GM19467 (cell line): Measurements from ENCODE around the gene CROCC2.

Experiments used
- ATAC-seq: cut with Tn5 transposase; IDR thresholded peaks from one replicate; pipeline ENCODE4 v1.9.1; 2021; ENCODE audit warnings: mild to moderate bottlenecking, moderate library complexity; ENCODE audit not compliant: unreplicated experiment

The CROCC2 gene

DNA sequence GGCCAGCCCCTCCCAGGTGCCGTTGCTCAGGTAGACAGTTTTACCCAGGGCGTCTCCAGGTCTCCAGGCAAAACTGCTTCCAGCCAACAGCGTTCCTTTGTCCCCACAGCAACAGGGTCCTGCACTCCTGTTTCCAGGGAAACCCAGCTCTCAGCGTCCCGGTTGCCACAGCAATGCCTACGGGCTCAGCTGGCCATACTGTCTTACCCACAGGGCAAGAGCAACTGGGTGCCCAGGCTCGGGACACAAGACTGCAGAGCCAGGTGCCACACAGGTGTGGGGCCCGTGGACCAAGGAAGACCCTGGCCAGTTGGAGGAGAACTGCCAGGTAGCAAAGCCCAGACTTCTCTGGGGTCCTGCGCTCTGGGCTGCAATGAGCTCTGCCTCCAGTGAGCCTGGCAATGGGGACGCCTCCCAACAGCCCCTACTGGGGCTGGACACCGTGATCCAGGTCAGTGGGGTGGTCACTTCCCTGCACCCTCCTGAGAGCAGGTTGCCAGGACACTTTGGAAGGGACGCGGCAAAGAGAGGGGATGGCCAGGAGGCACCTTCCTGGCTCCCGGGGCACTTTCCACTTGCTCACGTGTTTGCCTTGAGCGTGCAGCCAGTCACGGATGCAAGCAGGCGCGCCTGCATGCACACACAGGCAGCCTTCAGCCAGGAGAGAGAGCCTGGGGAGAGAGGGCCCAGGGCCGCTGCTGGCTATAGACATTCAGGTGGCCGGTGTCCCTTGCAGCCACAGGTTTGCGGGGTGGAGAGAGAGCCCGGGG is at the start of gene CROCC2:
Gene CROCC2 (plus strand): TSS at position 196 of the 770 bp plus-strand sequence. CDS start 178 bp downstream, at position 374.
- no peak for ATAC-seq

- ATAC-seq: no peak
Measured at GRCh38 chr2:240857039-240858008, 48.8 kb upstream of the CROCC2 start.

- ATAC-seq: no peak
Measured at GRCh38 chr2:240858321-240858720, 47.8 kb upstream of the CROCC2 start.

DNA sequence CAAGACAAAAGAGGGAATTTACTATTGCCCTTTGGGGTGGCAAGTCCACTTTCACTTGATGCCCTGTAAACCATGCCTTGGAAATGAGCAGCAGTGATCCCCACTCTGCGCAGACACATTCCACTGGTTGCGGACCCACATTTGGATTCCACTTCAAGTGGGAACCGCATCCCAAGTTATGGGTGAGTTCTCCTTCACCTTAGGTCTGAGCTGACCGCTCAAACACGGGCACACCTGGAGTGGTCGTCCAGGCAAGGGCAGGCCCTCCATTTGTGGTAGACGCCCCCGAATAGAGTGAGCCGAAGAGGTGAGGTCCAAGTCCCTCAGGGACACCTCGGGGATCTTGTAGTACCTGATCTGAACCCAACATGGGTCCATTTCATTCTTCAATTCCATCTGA is 47.3 kb upstream of the CROCC2 start:
- no peak for ATAC-seq

GRCh38 chr2:240861547-240861946 is 44.6 kb upstream of the CROCC2 start:
- no peak for ATAC-seq

- no peak for ATAC-seq
Measured at GRCh38 chr2:240864475-240864874, 41.7 kb upstream of the CROCC2 start.

DNA sequence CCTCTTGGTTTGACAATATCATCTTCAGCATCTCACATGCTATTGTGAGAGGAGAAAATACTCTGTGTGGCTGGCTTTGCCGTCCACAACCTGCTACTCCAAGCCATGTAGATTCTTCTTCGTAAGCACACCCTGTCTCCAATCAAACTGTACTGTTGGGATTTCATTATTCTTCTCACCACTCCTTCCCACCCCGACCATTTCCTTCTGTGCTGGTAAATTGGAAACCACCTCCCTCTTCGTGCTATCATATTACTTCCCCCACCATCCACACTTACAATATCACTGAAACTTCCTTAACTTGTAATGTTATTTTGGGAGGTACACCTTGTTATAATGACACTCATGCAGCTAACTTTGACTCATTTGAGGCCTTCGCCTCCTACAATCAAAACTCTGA is 40.7 kb upstream of the CROCC2 start:
- ATAC-seq: no peak

GRCh38 chr2:240868286-240869108 is 37.6 kb upstream of the CROCC2 start, which contains the start of gene AGXT:
Gene AGXT, plus strand, starts transcription at chr2:240868824. Its CDS starts 42 bp downstream, at chr2:240868866.
- no peak for ATAC-seq

GRCh38 chr2:240869109-240869955 is 36.8 kb upstream of the CROCC2 start:
- ATAC-seq: no peak

DNA sequence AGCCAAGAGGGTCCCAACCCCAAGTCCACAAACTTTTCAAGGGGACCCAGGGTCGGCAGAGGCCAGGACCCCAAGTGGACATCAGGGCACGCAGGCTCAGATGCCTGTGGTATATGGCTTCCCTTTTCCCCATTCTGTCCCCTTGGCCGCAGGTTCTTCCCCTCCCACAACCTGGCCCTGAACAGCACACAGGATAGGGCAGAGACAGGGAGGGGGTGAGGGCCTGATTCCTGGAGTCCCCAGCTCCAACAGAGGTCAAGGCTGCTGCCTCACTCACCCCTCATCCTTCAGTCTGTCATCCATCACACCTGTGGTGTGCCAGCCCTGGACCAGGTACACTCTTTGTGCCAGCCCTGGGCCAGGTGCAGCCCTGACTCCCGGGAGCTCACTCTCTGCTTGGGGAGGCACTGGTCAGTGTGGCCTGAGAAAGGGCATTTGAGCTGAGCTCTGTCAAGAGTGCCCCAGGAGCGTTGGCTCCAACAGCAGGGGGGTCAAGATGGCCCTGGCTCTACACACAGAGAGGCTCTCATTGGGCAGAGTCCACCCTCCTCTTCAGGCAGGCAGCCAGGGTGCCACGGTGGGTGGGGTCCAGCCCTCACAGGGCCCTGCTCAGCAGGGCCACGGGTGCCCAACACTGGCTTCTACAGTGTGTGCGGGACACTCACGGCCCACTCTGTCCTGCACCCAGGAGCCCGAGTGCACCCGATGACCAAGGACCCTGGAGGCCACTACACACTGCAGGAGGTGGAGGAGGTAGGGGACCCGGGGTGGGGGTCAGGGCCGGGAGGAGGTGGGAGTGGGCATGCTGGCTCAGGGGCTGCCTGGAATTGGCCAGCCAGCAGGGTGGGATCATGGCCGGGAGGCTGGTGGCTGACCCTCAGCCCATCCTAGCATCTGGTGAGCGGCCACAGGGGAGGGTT is 35.9 kb upstream of the CROCC2 start:
- no peak for ATAC-seq

- ATAC-seq: no peak
Measured at GRCh38 chr2:240871071-240871958, 34.8 kb upstream of the CROCC2 start.

GRCh38 chr2:240872317-240873097 is 33.6 kb upstream of the CROCC2 start:
- ATAC-seq: no peak

- ATAC-seq: no peak
Measured at GRCh38 chr2:240873098-240873788, 32.9 kb upstream of the CROCC2 start.

DNA sequence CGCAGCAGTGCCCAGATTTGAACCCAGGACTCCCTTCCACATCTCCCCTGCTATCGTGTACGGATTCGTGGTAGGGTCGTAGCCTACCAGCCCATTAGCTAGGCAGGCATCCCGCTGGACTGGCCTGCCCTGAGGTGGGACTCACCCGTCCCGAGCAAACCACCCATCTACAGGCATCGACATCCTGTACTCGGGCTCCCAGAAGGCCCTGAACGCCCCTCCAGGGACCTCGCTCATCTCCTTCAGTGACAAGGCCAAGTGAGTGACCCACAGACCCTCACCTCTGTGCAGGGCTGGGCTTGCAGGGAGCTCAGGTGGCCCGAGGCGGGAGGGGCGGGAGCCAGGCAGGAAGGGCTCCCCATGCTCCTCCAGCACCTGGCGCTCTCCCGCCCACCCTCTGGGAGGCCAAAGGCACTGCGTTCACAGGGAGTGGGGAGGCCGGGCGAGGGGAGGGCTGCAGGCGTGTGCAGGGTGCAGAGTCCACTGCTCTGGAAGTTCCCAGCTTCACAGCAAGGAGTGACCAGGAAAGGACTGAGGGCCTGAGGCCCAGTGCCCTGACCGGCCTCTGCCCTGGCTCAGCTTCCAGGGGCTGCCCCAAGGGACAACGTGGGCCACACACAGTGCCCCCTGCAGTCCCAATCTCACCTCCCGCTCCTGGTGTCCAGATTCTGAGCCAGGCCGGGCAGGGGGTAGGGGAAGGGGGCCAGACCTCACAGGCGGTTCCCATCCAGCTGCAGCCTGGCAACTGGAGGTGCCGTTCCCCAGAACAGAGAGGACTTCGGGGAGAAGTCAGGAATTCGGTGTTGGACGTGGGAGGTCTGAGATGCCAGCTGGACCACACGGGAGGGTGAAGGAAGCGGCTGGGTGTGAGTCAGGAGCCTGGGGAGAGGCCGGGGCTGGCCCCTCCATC is 32.1 kb upstream of the CROCC2 start:
- ATAC-seq: no peak

DNA sequence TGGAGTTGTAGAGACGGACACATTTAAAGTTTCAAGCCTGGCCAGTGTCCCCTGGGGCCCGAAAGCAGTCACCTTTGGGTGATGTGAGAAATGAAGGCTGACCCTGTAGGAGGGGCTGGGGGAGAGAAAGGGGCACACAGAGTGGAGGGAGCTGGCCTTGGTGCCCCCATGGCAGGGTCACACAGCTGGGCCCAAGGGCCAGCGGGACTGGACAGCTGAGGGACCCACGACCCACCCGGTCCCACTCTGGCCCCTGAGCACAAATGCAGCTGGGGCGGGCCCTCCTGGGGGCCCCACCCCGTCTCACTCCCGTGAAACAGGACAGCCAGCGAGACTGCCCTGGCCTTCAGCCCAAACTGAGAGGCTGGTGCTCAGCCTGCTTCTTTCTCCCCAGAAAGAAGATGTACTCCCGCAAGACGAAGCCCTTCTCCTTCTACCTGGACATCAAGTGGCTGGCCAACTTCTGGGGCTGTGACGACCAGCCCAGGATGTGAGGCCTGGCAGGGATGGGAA is 31.4 kb upstream of the CROCC2 start:
- ATAC-seq: no peak
